GM18511 (cell line): ENCODE results near the gene INPP4A.
"Not testable (repeated sequence)": the region's sequence is repeated elsewhere in the genome, so short reads cannot be mapped to it uniquely, and the experiment has no call there.

Experiments
- ATAC-seq: cut with Tn5 transposase; IDR thresholded peaks from one replicate; pipeline ENCODE4 v1.9.1; 2021; ENCODE audit warnings: mild to moderate bottlenecking, moderate library complexity; ENCODE audit not compliant: unreplicated experiment

The INPP4A gene

GRCh38 chr2:98444436-98445176 is at the start of gene INPP4A:
TSS of gene INPP4A (plus strand) at chr2:98444858. CDS start at chr2:98520049, 75,191 bp downstream.
- ATAC-seq, result peak; percentile 84

GRCh38 chr2:98395977-98396376 is 48.7 kb upstream of the INPP4A start:
- no peak for ATAC-seq

- ATAC-seq, result no peak
Measured at GRCh38 chr2:98396745-98397355, 47.8 kb upstream of the INPP4A start.

DNA sequence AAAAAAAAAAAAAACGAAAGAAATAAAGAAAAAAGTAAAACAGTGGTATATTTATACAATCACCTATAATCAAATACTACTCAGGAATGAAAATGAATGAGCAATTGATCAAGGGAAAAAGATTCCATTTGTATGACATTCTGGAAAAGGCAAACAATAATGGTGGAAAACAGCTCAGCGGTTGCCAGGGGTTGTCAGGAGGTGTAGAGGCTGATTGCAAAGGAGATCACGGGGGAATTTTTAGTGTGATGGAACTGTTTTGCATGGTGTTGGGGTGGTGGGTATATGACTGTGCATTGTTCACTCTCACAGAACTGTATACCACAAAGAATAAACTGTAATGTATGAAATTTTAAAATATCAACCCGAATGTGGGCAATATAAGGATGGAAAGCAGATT is 45.5 kb upstream of the INPP4A start:
- no peak for ATAC-seq

GRCh38 chr2:98403878-98404277 is 40.8 kb upstream of the INPP4A start:
- ATAC-seq, result no peak

DNA sequence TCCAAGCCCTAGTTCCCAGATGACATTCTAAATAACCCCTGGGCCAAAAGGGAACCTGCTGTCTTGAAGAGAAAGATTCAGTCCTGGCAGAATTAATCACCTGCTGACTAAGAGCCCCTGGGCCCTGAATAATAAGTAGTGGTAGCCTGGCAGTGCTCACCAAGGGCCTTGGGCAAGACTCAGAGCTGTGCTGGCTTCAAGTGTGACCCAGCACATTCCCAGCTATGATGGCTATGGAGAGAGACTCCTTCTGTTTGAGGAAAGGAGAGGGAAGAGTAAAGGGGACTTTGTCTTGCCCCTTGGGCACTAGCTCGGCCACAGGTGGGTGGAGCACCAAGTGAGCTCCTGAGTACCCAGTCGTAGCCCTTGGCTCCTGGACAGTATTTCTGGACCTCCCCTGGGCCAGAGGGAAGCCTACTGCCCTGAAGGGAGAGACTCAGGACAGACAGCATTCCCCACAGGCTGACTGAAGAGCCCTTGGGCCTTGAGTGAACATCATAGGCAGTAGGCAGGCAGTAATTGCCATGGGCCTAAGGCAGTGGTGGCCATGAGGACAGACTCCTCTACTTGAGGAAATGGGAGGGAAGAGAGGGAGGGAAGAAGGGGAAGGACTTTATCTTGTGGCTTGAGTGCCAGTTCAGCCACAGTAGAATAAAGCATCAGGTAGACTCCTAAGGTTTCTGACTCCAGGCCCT is 40.0 kb upstream of the INPP4A start:
- ATAC-seq, result no peak

DNA sequence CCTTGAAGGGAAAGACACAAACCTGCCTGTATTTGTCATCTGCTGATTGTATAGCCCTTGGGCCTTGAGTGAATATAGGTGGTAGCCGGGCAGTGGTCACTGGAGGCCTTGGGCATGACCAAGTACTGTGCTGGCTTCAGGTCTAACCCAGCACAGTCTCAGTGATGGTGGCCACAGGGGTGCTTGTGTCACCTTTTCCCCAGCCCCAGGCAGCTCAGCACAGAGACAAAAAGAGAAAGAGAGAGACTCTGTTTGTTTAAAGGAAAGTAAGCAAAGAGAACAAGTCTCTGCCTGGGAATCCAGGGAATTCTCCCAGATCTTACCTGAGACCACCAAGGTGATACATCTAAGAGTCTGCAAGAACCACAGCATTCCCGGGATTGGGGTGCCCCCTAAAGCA is 39.4 kb upstream of the INPP4A start:
- no peak for ATAC-seq

DNA sequence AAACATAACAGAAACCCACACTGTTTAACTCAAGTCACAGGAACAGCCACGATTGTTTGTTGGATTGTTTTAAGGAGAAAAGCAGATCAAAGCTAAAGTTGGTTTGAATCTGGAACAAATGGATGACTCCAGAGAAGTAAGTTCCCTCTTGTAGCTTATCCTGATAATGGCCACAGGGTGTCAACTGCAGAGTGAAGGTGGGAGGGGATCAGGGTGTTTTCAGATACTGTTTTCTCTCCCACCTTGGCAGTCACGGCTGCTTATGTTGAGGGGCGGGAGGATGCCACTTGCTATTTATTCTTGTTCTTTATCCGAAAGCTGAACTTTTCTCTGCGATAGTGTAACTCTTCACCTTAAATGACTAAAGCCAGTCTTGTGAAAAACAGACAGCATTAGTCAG is 36.5 kb upstream of the INPP4A start:
- no peak for ATAC-seq

DNA sequence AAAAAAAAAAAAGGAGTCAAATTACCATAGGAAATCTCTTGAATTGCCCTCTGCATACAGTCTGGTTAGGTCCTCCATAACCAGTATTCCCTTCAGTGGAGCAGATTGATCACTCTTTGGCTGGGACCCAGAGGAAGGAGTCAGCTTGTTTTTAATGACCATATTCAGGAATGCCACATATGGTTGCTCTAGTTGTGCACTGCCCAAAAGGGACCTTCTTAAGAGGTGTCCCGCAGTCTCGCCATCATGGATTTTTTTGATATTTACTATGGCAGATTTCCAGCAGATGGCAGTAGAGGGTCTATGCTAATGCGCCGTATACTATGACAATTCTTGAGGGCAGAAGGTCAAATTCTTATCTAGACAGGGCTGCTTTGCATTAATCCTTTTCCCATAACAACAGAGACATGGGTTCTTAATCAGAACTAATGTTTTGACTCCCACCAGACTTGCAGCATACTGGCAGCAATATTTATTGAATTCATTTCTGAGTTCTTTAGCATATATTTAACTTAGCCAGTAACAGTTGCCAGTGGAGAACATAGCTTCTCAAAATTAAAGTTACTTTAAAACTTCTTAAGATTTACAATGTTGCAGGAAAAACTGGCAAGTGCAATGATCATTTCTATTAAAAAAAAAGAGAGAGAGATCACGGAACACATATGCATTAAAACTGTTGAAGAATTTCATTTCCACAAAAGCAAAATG is 31.8 kb upstream of the INPP4A start:
- ATAC-seq, result peak; percentile 71

DNA sequence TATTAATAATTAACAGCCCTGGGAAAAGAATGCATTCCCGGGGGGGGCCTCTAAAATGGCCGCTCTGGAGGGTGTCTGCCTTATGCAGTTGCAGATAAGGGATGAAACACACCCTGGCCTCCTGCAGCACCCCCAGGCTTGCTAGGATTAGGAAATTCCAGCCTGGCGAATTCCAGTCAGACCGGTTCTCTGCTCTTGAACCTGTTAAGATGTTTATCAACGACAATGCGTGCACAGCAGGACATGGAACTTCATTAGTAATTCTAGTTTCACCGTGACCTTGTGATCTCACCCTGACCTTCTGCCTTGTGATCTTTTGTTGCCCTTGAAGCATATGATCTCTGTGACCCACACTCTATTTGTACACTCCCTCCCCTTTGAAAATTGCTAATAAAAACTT is 30.4 kb upstream of the INPP4A start:
- ATAC-seq, result not testable (repeated sequence)

- ATAC-seq, result not testable (repeated sequence)
Measured at GRCh38 chr2:98415719-98416248, 28.9 kb upstream of the INPP4A start.

DNA sequence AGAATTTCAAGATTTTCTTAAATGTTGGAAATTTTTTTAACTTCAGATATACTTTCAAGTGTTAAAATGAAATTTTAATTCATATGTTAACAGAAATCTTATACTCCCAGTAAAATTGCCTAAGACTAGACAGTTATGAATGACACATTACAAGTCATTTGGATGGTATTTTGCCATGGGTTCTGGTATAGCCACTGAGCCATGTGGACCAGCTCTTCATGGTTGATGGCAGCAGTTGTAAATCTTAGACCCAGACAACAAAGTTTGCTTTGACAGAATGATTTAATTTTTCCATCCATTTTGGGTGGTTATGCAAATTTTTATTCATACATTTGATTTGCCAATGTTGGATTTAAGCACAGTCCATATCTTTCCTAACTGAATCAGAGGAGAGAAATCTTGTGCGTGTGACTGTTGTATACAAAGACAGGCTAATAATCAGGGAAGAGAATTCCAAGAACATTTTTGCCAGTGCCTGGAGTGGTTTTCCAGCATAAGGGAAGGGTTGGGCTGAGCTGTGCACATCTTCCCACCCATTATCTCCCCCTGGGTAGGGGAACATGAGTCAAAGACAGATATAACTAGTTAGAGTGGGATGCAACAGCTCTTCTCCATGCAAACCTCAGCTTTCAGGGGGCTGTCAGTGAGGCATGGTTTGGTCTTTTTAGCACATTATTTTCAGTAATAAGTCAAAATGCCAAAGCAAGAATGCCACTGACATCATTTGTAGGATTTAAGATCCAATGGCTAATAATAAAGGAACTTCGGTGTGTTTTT is 28.1 kb upstream of the INPP4A start:
- ATAC-seq, result no peak

DNA sequence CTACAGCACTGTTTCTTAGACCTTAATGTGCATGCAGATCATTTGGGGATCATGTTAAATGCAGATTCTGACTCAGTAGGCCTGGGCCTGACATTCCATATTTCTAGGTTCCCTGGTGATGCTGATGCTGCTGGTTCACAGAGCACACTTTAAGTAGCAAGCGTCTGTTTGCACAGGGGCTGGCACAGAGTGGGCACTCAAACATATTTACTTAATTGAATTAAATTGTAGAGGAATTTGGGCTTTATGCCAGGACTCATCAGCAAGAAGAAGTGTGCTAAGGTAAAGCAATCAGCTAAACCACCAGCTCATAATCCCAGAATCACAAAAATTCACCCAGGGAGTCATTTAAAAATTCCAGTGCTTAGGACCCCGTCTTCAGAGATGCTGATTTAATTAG is 25.1 kb upstream of the INPP4A start:
- no peak for ATAC-seq

DNA sequence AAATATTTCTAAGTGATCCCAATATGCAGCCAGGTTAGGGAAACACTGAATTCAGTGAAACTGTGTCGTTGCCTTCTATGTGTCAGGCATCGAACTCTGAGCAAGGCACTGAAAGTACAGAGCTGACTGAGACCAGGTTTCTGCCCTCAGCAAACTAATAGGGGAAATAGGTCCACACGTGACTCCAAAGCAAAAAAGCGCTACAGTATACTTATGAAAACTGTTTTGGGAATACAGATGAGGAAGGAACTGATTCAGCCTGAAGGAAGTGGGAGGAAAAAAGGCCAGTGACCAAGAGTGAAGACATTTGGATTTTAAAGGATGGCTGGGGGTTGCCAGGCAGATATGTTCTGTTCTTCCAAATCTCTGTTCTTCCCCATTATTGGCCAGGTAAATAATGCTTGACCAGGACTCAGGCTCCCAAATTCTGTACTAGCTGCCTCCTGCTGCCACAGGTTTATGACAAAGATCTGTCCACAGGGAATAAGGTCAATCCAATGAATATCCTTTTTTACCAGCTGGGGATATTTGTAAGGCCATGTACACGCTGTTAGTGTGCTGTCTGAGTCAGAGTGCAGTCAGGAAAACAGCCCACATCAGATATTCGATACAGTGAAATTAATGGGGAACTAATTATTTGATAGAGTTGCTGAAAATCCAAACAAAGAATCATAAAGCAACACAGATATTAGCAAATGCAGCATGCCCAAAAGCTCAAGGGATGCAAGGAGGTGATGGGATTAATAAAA is 24.5 kb upstream of the INPP4A start:
- ATAC-seq, result no peak

DNA sequence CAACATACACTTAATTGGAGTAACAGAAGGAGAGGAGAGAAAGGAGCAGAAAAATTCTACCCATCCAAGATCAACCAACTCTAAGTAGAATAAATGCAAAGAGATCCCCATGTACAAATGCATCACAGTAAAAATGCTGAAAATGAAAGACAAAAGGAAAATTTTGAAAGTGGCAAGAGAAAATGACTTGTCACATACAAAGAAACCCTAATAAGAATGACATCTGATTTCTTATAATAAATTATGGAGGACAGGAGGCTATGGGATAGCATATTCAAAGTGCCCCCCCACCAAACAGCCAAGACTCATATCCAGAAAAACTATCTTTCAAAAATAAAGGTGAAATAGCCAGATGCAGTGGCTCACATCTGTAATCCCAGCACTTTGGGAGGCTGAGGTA is 22.2 kb upstream of the INPP4A start:
- ATAC-seq, result no peak

- no peak for ATAC-seq
Measured at GRCh38 chr2:98426771-98427170, 17.9 kb upstream of the INPP4A start.

DNA sequence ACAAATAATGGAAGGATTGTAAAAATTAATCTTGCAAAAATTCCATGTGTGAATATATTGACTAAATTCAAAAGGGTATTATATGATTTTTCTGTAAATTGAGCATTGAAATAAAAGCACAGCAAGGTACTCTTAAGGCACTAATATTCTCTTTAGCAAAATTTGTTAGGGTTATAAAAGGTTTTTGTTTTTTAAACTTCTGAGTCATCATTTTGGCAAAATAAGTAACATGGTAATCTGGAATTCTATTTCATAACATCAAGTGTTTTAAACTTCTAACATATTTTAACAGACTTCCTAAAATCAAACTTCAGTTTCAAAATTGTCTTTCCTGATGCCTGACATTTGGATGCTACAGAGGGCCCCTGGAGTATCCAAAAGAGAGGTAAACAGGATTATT is 12.5 kb upstream of the INPP4A start:
- ATAC-seq, result no peak

- ATAC-seq, result no peak
Measured at GRCh38 chr2:98433363-98433964, 11.2 kb upstream of the INPP4A start.

- ATAC-seq, result no peak
Measured at GRCh38 chr2:98434492-98434891, 10.2 kb upstream of the INPP4A start.
